ENCODE measurements around the gene IRGQ.

DNA sequence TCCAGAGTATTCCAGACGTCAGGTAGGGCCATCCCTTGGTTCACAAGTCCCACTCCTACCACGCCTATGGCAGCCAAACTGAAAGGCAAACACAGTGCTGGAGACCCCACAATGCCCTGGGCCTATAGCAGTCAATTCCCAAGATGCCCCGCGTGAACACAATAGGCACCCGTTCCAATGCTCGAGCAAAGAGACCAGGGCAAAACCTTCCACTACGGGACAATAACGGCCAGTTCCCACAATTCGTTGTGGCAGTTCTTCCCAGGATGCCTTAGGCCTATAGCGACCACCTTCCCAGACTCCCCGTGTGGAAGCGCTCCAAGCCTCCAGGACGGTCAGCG, 23.0 kb upstream of the IRGQ start:
- TF ChIP-seq, protein P1, sequence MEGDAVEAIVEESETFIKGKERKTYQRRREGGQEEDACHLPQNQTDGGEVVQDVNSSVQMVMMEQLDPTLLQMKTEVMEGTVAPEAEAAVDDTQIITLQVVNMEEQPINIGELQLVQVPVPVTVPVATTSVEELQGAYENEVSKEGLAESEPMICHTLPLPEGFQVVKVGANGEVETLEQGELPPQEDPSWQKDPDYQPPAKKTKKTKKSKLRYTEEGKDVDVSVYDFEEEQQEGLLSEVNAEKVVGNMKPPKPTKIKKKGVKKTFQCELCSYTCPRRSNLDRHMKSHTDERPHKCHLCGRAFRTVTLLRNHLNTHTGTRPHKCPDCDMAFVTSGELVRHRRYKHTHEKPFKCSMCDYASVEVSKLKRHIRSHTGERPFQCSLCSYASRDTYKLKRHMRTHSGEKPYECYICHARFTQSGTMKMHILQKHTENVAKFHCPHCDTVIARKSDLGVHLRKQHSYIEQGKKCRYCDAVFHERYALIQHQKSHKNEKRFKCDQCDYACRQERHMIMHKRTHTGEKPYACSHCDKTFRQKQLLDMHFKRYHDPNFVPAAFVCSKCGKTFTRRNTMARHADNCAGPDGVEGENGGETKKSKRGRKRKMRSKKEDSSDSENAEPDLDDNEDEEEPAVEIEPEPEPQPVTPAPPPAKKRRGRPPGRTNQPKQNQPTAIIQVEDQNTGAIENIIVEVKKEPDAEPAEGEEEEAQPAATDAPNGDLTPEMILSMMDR (IDR thresholded peaks at IDR 0.05), result no peak
- TF ChIP-seq POLR2A (IDR thresholded peaks at IDR 0.05), result no peak
